Astrocyte of the hippocampus (primary cell): Measurements from ENCODE around the gene CMSS1.
"Not testable (repeated sequence)": the region's sequence is repeated elsewhere in the genome, so short reads cannot be mapped to it uniquely, and the experiment has no call there.

ENCODE experiments used
- DNase-seq: peaks from one replicate; pipeline ENCODE4 v3.0.0; 2011; ENCODE audit warnings: low read depth, low spot score

The CMSS1 gene

DNA sequence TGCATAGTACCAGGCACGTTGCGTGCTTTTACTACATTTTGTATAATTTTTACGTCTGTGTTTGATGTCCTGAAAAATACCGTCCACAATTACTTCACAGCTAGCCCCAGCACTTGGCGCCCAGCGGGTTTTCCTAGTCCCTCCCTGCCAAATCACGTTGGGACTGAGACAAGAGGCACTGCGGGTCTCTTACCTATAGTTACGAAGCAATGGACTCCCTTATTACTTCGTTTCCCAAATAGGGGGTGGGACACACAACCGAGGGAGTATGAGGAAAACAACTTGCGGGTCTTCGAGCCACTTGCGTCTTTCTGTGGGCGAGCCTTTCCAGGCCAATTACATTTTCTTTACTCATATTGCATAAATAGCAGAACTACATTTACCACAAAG, 620 bp upstream of the CMSS1 start:
- no peak for DNase-seq

DNA sequence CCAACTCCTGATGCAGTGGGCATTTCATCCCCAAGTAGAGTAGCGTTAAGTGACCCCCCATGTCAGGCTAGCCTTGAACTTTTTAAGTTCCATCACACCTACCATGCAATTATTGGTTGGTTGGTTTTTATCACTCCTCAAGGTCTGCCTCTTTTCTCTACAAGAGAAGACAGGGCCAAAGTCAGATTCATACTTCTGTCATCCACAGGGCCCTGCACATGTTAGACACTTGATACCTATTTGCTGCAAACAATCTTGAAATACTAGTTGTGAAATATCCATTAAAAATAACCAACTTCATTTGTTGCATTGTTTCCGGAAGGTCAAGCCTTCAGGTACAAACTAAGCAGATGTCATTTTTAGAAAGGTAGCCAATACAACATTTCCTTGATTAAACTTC, 1.2 kb downstream of the CMSS1 start:
- DNase-seq = no peak

GRCh38 chr3:99823723-99824711, 6.4 kb downstream of the CMSS1 start:
- DNase-seq = no peak

GRCh38 chr3:99825004-99825640, 7.5 kb downstream of the CMSS1 start:
- peak; percentile 34 for DNase-seq

DNA sequence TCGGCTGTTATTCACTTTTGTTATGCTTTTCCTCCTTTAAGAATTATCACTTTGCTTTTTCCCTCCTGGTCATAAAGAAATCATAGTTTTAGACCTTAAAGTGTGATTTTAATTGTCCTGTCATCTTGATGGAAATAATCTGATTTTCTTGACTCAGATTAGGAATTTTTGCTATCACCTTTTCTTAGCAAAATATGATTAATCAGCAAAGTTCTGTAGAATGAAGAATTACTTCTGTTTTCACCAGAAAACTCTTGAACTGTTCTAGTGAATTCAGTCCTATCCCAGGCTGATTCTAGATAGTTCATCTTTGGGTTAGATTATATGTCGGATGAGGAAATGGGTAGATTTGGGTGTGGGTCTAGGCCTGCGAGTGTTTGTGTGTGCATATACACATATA, 12.2 kb downstream of the CMSS1 start:
- DNase-seq = no peak

DNA sequence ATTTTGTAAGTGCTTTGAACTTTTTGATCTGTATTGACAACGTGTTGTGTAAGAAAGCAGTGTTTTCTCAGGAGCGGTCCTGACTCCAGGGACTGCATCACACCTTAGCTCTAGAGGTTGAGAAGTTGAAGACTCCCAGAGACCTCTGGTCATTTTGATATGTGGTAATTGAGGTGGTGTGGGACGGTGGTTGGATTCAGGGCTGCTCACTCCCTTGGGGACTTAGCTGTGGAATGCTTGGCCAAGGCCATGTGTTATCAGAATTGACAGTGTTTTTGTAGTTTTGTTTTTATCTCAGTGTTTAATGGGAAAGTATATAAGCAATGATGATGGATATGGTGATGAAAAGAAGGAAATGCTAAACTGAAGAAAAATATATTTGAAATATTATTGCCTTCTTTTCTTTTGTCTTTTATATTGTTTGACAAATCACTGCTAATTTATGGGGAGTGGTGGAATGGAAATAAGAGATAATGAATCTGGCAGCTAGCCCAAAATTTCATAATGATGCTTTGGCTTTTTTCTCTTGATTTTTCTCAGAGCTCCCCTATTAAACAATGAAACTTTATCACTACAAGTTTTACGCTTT, 16.0 kb downstream of the CMSS1 start:
- no peak for DNase-seq

- DNase-seq = no peak
Measured at GRCh38 chr3:99834211-99834957, 16.7 kb downstream of the CMSS1 start.

- DNase-seq = no peak
Measured at GRCh38 chr3:99836681-99837080, 19.0 kb downstream of the CMSS1 start.

GRCh38 chr3:99837715-99838114, 20.1 kb downstream of the CMSS1 start:
- no peak for DNase-seq

- DNase-seq = no peak
Measured at GRCh38 chr3:99838755-99839154, 21.1 kb downstream of the CMSS1 start.

- no peak for DNase-seq
Measured at GRCh38 chr3:99839613-99840012, 22.0 kb downstream of the CMSS1 start.

DNA sequence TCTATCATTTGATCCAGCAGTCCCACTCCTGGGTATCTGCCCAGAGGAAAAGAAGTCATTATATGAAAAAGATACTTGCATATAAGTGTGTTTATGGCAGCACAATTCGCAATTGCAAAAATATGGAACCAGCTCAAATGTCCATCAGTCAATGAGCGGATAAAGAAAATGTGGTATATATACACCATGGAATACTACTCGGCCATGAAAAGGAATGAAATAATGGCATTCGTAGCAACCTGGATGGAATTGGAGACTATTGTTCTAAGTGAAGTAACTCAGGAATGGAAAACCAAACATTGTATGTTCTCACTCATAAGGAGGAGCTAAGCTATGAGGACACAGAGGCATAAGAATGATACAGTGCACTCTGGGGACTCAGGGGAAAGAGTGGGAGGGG, 24.3 kb downstream of the CMSS1 start:
- DNase-seq = not testable (repeated sequence)

DNA sequence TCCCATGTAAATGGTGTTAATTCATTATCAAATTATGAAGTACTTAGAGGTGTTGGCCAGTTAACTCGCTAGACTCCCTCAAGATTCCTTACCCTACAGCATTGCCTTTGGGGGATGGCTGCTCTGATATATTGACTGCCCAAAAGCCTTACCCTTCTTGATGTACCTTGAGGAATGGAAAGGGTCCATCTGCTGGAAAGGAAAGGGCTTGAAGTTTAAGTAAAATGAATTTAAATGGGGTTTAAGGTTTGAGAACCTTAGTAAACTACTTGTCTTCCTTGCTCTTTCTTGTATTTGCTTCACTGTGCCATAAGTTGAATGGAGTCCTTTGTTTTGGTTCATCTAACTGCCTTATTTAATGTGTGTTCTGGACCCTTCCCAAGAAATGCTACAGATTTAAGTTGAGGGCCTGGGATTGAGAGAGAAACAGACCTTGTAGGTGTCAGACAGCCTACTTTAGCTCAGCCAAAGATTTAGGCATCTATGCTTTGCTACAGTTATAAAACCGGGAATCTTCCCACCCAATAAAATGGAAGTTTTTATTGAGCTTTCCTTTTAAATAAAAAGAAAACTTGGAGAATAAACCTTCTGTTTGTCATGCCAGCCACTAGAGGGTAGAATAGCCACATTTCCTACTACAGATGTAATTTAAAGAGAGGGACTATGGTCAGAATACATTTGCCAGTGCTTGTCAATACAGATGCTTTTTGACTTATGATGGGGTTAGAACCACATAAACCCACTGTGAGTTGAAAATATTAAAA, 25.3 kb downstream of the CMSS1 start:
- DNase-seq = peak; percentile 73

GRCh38 chr3:99843590-99844258, 26.1 kb downstream of the CMSS1 start:
- DNase-seq = peak; percentile 53

DNA sequence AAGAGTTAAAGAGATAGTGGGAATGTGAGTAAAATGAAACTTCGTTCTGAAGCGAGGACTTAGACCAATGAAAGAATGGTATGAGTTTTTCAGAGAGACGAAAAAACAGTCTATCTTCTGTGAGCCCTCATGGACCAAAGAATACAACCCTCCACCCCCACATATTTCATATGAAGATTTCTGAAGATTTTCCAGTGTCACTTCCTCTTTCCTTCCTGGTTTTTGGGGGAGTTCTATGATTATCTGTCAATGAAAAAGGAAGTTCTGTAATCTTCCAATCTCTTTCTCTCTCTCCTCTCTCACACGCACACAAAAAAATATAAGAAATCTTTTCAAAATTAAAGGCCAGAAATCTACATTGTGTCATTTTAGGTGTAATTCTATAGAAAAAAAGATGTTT, 27.7 kb downstream of the CMSS1 start:
- no peak for DNase-seq

- DNase-seq = no peak
Measured at GRCh38 chr3:99845999-99846398, 28.3 kb downstream of the CMSS1 start.

DNA sequence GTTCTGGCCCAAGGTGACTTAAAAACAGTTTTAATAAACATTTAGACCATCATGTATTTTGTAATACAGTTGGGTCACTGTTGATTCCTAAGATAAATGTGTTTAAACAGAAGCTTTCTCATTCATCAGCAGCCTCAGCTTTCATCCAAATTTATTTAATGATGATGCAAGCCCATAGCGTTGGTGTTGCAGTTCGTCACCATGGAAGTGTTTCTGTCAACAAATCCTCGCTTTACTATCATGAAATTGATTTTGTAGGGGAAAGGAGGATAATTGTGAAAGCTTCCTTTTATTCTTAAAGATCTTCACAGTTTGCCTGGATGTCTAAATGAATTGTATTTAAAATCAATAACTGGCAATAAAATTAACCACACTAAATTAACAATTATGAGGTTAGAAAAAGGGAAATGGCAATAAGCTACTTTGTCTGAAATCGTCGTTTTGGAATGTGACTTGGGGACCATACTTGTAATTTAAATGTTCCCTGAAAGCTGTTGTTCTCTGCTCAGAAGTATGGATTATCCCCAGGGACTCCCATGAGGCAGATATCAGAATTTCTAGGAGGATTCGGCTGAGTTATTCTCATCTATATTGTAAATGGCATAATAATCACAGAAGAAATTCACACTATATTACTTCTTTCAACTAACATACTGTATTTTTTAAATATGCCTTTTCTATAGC, 29.0 kb downstream of the CMSS1 start:
- no peak for DNase-seq

GRCh38 chr3:99848433-99848832, 30.8 kb downstream of the CMSS1 start:
- no peak for DNase-seq

GRCh38 chr3:99850608-99851007, 32.9 kb downstream of the CMSS1 start:
- DNase-seq = no peak

DNA sequence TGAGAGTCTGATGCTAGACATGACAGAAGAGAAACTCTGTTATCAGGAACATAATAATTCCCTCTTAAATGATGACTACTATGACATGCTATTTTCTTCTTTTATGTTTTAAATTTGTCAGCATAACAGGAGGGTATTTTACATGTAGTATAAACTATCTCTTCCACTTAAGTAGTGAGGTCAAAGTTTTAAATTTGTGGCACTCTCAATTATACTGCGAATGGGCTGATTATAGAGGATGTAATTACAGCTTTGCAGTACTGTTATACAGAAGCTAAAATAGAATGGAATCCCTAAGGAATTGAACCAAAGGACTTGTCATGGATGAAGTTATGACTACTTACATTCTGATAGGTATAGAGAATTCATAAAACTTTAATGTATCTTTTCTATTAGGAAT, 34.3 kb downstream of the CMSS1 start:
- DNase-seq = no peak
